Glutamatergic neuron (in vitro differentiated cells): ENCODE measurements around the gene GSN. TPM values are rescaled to one million over a fixed set of nuclear protein-coding genes. Genes with fewer than 3 reads are reported as not detected.

Experiments used
- DNase-seq: peaks from one replicate; pipeline ENCODE4 v3.0.0; 2022
- H3K27ac Mint-ChIP-seq: one replicate; pipeline ENCODE4 v1.8.0; 2020; ENCODE audit warnings: mild to moderate bottlenecking, mixed read lengths, inconsistent platforms; ENCODE audit not compliant: unreplicated experiment
- H3K27me3 Mint-ChIP-seq: one replicate; pipeline ENCODE4 v1.8.0; 2020; ENCODE audit warnings: mild to moderate bottlenecking, moderate library complexity, mixed read lengths, inconsistent platforms; ENCODE audit not compliant: unreplicated experiment
- H3K36me3 Mint-ChIP-seq: one replicate; pipeline ENCODE4 v1.8.0; 2020; ENCODE audit warnings: mild to moderate bottlenecking, mixed read lengths, inconsistent platforms; ENCODE audit not compliant: unreplicated experiment
- H3K4me1 Mint-ChIP-seq: one replicate; pipeline ENCODE4 v1.8.0; 2020; ENCODE audit warnings: mild to moderate bottlenecking, low read depth, mixed read lengths, inconsistent platforms; ENCODE audit not compliant: unreplicated experiment
- H3K4me3 Mint-ChIP-seq: one replicate; pipeline ENCODE4 v1.8.0; 2020; ENCODE audit warnings: mild to moderate bottlenecking, mixed read lengths, inconsistent platforms; ENCODE audit not compliant: unreplicated experiment
- H3K9me3 Mint-ChIP-seq: one replicate; pipeline ENCODE4 v1.8.0; 2020; ENCODE audit warnings: mild to moderate bottlenecking, moderate library complexity, mixed read lengths, inconsistent platforms; ENCODE audit not compliant: unreplicated experiment
- CTCF ChIP-seq: fragments of 200-600 bp; sonication (generic); IDR thresholded peaks from one replicate; pipeline ENCODE4 v1.5.0; 2021; ENCODE audit not compliant: partially characterized antibody, unreplicated experiment
- total RNA-seq: library from RNA; stranded (reverse); fragmentation: NEBNext Ultra II Directional; extraction: Animal tissue kit (Norgen Biotek cat#: 25700); gene quantifications from one replicate; pipeline ENCODE4 v1.2.1, GENCODE V29; 2021; ENCODE audit not compliant: unreplicated experiment

Gene GSN
- total RNA-seq, 1 donor from 2014 or later, result 11.6 TPM

- H3K36me3 Mint-ChIP-seq, result no peaks in the 10 kb centered on the region
- H3K4me3 Mint-ChIP-seq, result no peak overlapping the region
- no peaks in the 10 kb centered on the region for H3K9me3 Mint-ChIP-seq
- H3K27ac Mint-ChIP-seq, result no peak overlapping the region
- peaks cover 3% of the 10 kb centered on the region for H3K27me3 Mint-ChIP-seq
- TF ChIP-seq CTCF, result no peak
- no peak for DNase-seq
- peaks cover 11% of the 10 kb centered on the region for H3K4me1 Mint-ChIP-seq
These were observed 4.5 kb downstream of the GSN start for GRCh38 chr9:121272401-121272948.

- no peak for DNase-seq
- peaks cover 11% of the 10 kb centered on the region for H3K4me1 Mint-ChIP-seq
- TF ChIP-seq CTCF, result no peak
- H3K36me3 Mint-ChIP-seq, result no peaks in the 10 kb centered on the region
- H3K9me3 Mint-ChIP-seq, result no peaks in the 10 kb centered on the region
- no peak overlapping the region for H3K27ac Mint-ChIP-seq
- peaks cover 3% of the 10 kb centered on the region for H3K27me3 Mint-ChIP-seq
- no peak overlapping the region for H3K4me3 Mint-ChIP-seq
These were observed 5.3 kb downstream of the GSN start for GRCh38 chr9:121273064-121273775.

- H3K4me1 Mint-ChIP-seq, result peaks cover 5% of the 10 kb centered on the region
- H3K27ac Mint-ChIP-seq, result no peak overlapping the region
- no peak for DNase-seq
- H3K4me3 Mint-ChIP-seq, result no peak overlapping the region
- TF ChIP-seq CTCF, result no peak
- no peaks in the 10 kb centered on the region for H3K9me3 Mint-ChIP-seq
- H3K27me3 Mint-ChIP-seq, result peaks cover 9% of the 10 kb centered on the region
- peaks cover 4% of the 10 kb centered on the region for H3K36me3 Mint-ChIP-seq
These were observed 6.9 kb downstream of the GSN start for GRCh38 chr9:121274851-121275250.

GRCh38 chr9:121275781-121276658 is 8.1 kb downstream of the GSN start:
- no peak for TF ChIP-seq CTCF
- H3K27ac Mint-ChIP-seq, result no peak overlapping the region
- peaks cover 4% of the 10 kb centered on the region for H3K36me3 Mint-ChIP-seq
- no peak overlapping the region for H3K4me3 Mint-ChIP-seq
- no peak for DNase-seq
- H3K27me3 Mint-ChIP-seq, result peaks cover 13% of the 10 kb centered on the region
- H3K4me1 Mint-ChIP-seq, result peaks cover 5% of the 10 kb centered on the region
- no peaks in the 10 kb centered on the region for H3K9me3 Mint-ChIP-seq
